ENCODE results near the gene KCNQ1. TPM values are rescaled to one million over a fixed set of nuclear protein-coding genes. Genes with fewer than 3 reads are reported as not detected.

Gene KCNQ1
- total and polyA plus RNA-seq, 2 donors (not counting 3 experiments of a cell fraction or from before 2014, with no cell fraction given) = 0.07 to 0.09 TPM

- CTCF ChIA-PET = no interaction called here
- no peak for FAIRE-seq
Observed at GRCh38 chr11:2482745-2483144, 37.9 kb downstream of the KCNQ1 start.

DNA sequence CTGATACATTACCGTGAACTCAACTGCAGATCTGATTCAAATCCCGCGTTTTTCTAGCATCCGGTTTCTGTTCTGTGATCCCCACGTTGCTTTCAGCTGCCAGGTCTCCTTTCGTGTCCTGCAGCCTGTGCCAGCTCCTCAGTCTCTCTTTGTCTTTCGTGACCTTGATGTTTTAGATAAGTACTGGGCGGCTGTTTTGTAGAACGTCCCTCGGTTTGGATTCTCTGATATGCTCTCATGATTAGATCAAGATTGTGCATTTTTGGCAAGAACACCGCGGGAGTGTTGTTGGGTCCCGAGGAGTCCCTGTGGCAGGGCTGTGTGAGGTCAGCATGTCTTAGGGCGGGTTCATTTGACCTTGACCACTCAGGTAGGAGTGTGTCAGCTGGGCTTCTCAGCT lies 38.6 kb downstream of the KCNQ1 start:
- no peak overlapping the region for H3K4me3 ChIP-seq (replicated peaks in 1 of 3; ENCODE audit: insufficient read depth in 1 of 3, low read depth in 1 of 3, low read length in 3 of 3)
- no peaks in the 10 kb centered on the region for H3K27me3 ChIP-seq (ENCODE audit: control insufficient read depth in 2 of 2, insufficient read depth in 2 of 2, low read length in 2 of 2)
- ChIA-PET CTCF (no interaction called here), POLR2A (no interaction called here)
- TF ChIP-seq FOS (IDR thresholded peaks at IDR 0.05; ENCODE audit: borderline replicate concordance, insufficient read depth, low read length) (no peak), CTCF (IDR thresholded peaks at IDR 0.05; ENCODE audit: extremely low read depth in 1 of 2, insufficient read depth in 1 of 2, low read depth in 1 of 2, low read length in 2 of 2) (no peak), POLR2AphosphoS5 (IDR thresholded peaks at IDR 0.05; ENCODE audit: insufficient read depth, low read depth, low read length) (no peak), POLR2A (IDR thresholded peaks at IDR 0.05; ENCODE audit: low read depth, low read length) (no peak), GATA2 (IDR thresholded peaks at IDR 0.05; ENCODE audit: insufficient read depth, insufficient read length, low read depth, low read length) (no peak), EZH2 (IDR thresholded peaks at IDR 0.05; ENCODE audit: borderline replicate concordance, low read depth, low read length, severe bottlenecking) (no peak), MYC (IDR thresholded peaks at IDR 0.05; ENCODE audit: low read depth, low read length) (no peak), JUN (IDR thresholded peaks at IDR 0.05; ENCODE audit: borderline replicate concordance, insufficient read depth, insufficient read length, low read depth) (no peak)
- TF ChIP-seq, protein P1, sequence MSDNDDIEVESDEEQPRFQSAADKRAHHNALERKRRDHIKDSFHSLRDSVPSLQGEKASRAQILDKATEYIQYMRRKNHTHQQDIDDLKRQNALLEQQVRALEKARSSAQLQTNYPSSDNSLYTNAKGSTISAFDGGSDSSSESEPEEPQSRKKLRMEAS (IDR thresholded peaks at IDR 0.05; ENCODE audit: insufficient read depth, insufficient read length) = no peak
- H3K27ac ChIP-seq (ENCODE audit: insufficient read depth, low read depth, low read length) = no peak overlapping the region
- H3K9me3 ChIP-seq (replicated peaks; ENCODE audit: control insufficient read depth, insufficient read depth, low read length) = no peaks in the 10 kb centered on the region
- H3K36me3 ChIP-seq (ENCODE audit: control insufficient read depth in 2 of 2, extremely low read depth in 1 of 2, insufficient read depth in 2 of 2, low read length in 2 of 2) = no peaks in the 10 kb centered on the region
- no peaks in the 10 kb centered on the region for H3K79me2 ChIP-seq (ENCODE audit: control insufficient read depth, insufficient read depth, low read length)
- DNase-seq (ENCODE audit: low read depth, low spot score) = no peak
- H3K4me2 ChIP-seq (ENCODE audit: insufficient read depth, low read length) = no peak overlapping the region
- H3K4me1 ChIP-seq (ENCODE audit: control insufficient read depth, extremely low read depth, insufficient read depth, low read length) = no peaks in the 10 kb centered on the region
- no peak overlapping the region for H2AFZ ChIP-seq (ENCODE audit: low read depth, low read length)
- intact Hi-C loops (cut with micrococcal nuclease) (no loop called here), dilution Hi-C loops (cut with MboI; ENCODE audit: extremely low pct_ligation_motif_present, low sequenced_read_pairs) (no loop called here)
- no peak for FAIRE-seq
- no peak overlapping the region for H3K9ac ChIP-seq (replicated peaks; ENCODE audit: extremely low read depth, insufficient read depth, low read length)
- BruUV-seq (replicated peaks) = no TSS peak
- H4K20me1 ChIP-seq (replicated peaks; ENCODE audit: control insufficient read depth, extremely low read depth, insufficient read depth, low read length) = no peaks in the 10 kb centered on the region
- no peaks in the 10 kb centered on the region for H3K9me1 ChIP-seq (replicated peaks; ENCODE audit: control insufficient read depth, extremely low read depth, insufficient read depth, low read length)

More at GRCh38 chr11:2482745-2483144, 37.9 kb downstream of the KCNQ1 start:
- no peaks in the 10 kb centered on the region for H3K79me2 ChIP-seq (ENCODE audit: control insufficient read depth, insufficient read depth, low read length)
- dilution Hi-C loops (cut with MboI; ENCODE audit: extremely low pct_ligation_motif_present, low sequenced_read_pairs) (no loop called here), intact Hi-C loops (cut with micrococcal nuclease) (no loop called here)
- BruUV-seq (replicated peaks) = no TSS peak
- DNase-seq (ENCODE audit: low read depth, low spot score) = no peak
- H3K9me1 ChIP-seq (replicated peaks; ENCODE audit: control insufficient read depth, extremely low read depth, insufficient read depth, low read length) = no peaks in the 10 kb centered on the region
- no peak overlapping the region for H3K27ac ChIP-seq (ENCODE audit: insufficient read depth, low read depth, low read length)
- H3K27me3 ChIP-seq (ENCODE audit: control insufficient read depth in 2 of 2, insufficient read depth in 2 of 2, low read length in 2 of 2) = no peaks in the 10 kb centered on the region
- H2AFZ ChIP-seq (ENCODE audit: low read depth, low read length) = no peak overlapping the region
- no peaks in the 10 kb centered on the region for H3K36me3 ChIP-seq (ENCODE audit: control insufficient read depth in 2 of 2, extremely low read depth in 1 of 2, insufficient read depth in 2 of 2, low read length in 2 of 2)
- no peaks in the 10 kb centered on the region for H4K20me1 ChIP-seq (replicated peaks; ENCODE audit: control insufficient read depth, extremely low read depth, insufficient read depth, low read length)
- no peak overlapping the region for H3K4me2 ChIP-seq (ENCODE audit: insufficient read depth, low read length)
- no peaks in the 10 kb centered on the region for H3K9me3 ChIP-seq (replicated peaks; ENCODE audit: control insufficient read depth, insufficient read depth, low read length)
- POLR2A ChIA-PET = no interaction called here
- H3K4me1 ChIP-seq (ENCODE audit: control insufficient read depth, extremely low read depth, insufficient read depth, low read length) = no peaks in the 10 kb centered on the region
- no peak for TF ChIP-seq EZH2 (IDR thresholded peaks at IDR 0.05; ENCODE audit: borderline replicate concordance, low read depth, low read length, severe bottlenecking)
- H3K9ac ChIP-seq (replicated peaks; ENCODE audit: extremely low read depth, insufficient read depth, low read length) = no peak overlapping the region
- H3K4me3 ChIP-seq (replicated peaks in 1 of 3; ENCODE audit: insufficient read depth in 1 of 3, low read depth in 1 of 3, low read length in 3 of 3) = no peak overlapping the region
